Lung (tissue), 12 donors: Measurements from ENCODE around the gene POU5F1. TPM values are rescaled to one million over a fixed set of nuclear protein-coding genes. Genes with fewer than 3 reads are reported as not detected.

Experiments used
- ATAC-seq: fragments of 200-7000 bp; cut with Tn5 transposase; one replicate; pipeline ENCODE4 v1.9.1; 2020; ENCODE audit warnings: moderate number of reproducible peaks; ENCODE audit not compliant: insufficient read depth, low FRiP score
- DNase-seq, 3 donors: peaks; one replicate each; pipeline ENCODE4 v3.0.0-alpha.2; 2013 to 2017
- H3K27ac ChIP-seq, 2 donors: one replicate each; pipeline ENCODE4 v1.5.1; 2013; ENCODE audit warnings: mild to moderate bottlenecking in 2 of 2, moderate library complexity in 2 of 2, control low read depth in 1 of 2, inconsistent platforms in 1 of 2, low read depth in 1 of 2, low read length in 1 of 2
- H3K27me3 ChIP-seq, 3 donors: one replicate each; pipeline ENCODE4 v1.5.1; 2013; ENCODE audit warnings: low read length in 2 of 3; ENCODE audit not compliant: control insufficient read depth in 3 of 3, insufficient read depth in 3 of 3
- H3K36me3 ChIP-seq, 4 donors: one replicate each; pipeline ENCODE4 v1.5.1; 2013; ENCODE audit warnings: low read length in 4 of 4, mild to moderate bottlenecking in 1 of 4, moderate library complexity in 1 of 4; ENCODE audit not compliant: control insufficient read depth in 4 of 4, insufficient read depth in 4 of 4
- H3K4me1 ChIP-seq, 5 donors: one replicate each; pipeline ENCODE4 v1.5.1; 2013; ENCODE audit warnings: low read length in 5 of 5, mild to moderate bottlenecking in 2 of 5, moderate library complexity in 1 of 5; ENCODE audit not compliant: control insufficient read depth in 5 of 5, insufficient read depth in 5 of 5
- H3K4me3 ChIP-seq: one replicate; pipeline ENCODE4 v1.5.1; 2013; ENCODE audit warnings: mild to moderate bottlenecking, control low read depth, moderate library complexity
- H3K9ac ChIP-seq, 2 donors: one replicate each; pipeline ENCODE4 v1.5.1; 2013; ENCODE audit warnings: low read length in 2 of 2, control low read depth in 1 of 2; ENCODE audit not compliant: insufficient read depth in 1 of 2
- H3K9me3 ChIP-seq, 4 donors: one replicate each; pipeline ENCODE4 v1.5.1; 2013; ENCODE audit warnings: low read length in 3 of 4, mild to moderate bottlenecking in 1 of 4, moderate library complexity in 1 of 4; ENCODE audit not compliant: control insufficient read depth in 4 of 4, insufficient read depth in 3 of 4
- WGBS, 2 donors: extraction: QIAGEN DNeasy Blood & Tissue Kit; methylation state at CpG; one replicate each; pipeline ENCODE4 v1.1.7; 2013; 5-methylcytosine and 5-hydroxymethylcytosine counted together
- polyA plus RNA-seq, 2 donors: library from polyadenylated mRNA; stranded (reverse); fragments of 200-250 nt; gene quantifications; one replicate each; pipeline ENCODE4 v1.2.1, GENCODE V29; 2013
- total RNA-seq, 2 donors: library from RNA; depleted of rRNA in 1 of 2; stranded (reverse); fragments of >200 nt in 1 of 2; gene quantifications; one replicate each; pipeline ENCODE4 v1.2.1, GENCODE V29; 2014 to 2021
- TF ChIP-seq, protein P1 (sequence below): IDR thresholded peaks from 2 replicates; pipeline ENCODE4 v1.5.1; 2012; ENCODE audit warnings: mild to moderate bottlenecking; ENCODE audit errors: control extremely low read depth, extremely low read depth
- donor health status: control.
- donor health status: control.
- donor health status: Bipolar disorder and iron deficiency.
- donor health status: healthy.
- donor health status: DM: yes; HTN: yes; CAD: no.

POU5F1 gene
- total and polyA plus RNA-seq, 4 donors, result 1.5 to 19.5 (median 2.4) TPM

DNA sequence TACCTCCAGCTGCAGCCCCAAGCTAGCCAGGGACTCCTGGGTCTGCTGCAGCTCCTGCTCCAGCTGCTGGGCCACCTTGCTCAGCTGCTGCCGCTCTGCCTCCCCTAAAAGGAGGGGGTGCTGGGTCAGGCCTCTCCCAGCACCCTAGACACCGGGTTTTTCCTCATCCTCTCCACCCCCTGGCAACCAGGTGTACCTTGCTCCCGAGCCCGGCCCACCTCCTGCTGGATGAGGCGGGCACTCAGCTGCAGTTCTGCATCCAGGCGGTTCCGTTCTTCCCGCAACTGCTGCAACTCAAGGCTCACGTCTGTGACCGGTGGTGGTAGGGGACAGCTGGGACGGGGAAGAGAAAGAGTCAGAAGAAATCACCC lies 25.5 kb downstream of the POU5F1 start:
- WGBS, 2 donors, result 78 to 88% methylated on average over 11 of the region's 11 CpGs
- Histone ChIP-seq H3K9ac (no peak overlapping the region), H3K4me3 (no peak overlapping the region), H3K27me3 (no peaks in the 10 kb centered on the region), H3K9me3 (no peaks in the 10 kb centered on the region), H3K4me1 (no peaks in the 10 kb centered on the region), H3K27ac (no peak overlapping the region), H3K36me3 (peaks cover 0 to 16% (median 4%) of the 10 kb centered on the region in 4 donors)
- TF ChIP-seq, protein P1, sequence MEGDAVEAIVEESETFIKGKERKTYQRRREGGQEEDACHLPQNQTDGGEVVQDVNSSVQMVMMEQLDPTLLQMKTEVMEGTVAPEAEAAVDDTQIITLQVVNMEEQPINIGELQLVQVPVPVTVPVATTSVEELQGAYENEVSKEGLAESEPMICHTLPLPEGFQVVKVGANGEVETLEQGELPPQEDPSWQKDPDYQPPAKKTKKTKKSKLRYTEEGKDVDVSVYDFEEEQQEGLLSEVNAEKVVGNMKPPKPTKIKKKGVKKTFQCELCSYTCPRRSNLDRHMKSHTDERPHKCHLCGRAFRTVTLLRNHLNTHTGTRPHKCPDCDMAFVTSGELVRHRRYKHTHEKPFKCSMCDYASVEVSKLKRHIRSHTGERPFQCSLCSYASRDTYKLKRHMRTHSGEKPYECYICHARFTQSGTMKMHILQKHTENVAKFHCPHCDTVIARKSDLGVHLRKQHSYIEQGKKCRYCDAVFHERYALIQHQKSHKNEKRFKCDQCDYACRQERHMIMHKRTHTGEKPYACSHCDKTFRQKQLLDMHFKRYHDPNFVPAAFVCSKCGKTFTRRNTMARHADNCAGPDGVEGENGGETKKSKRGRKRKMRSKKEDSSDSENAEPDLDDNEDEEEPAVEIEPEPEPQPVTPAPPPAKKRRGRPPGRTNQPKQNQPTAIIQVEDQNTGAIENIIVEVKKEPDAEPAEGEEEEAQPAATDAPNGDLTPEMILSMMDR, result no peak
- ATAC-seq, result no peak
- DNase-seq, result no peak

DNA sequence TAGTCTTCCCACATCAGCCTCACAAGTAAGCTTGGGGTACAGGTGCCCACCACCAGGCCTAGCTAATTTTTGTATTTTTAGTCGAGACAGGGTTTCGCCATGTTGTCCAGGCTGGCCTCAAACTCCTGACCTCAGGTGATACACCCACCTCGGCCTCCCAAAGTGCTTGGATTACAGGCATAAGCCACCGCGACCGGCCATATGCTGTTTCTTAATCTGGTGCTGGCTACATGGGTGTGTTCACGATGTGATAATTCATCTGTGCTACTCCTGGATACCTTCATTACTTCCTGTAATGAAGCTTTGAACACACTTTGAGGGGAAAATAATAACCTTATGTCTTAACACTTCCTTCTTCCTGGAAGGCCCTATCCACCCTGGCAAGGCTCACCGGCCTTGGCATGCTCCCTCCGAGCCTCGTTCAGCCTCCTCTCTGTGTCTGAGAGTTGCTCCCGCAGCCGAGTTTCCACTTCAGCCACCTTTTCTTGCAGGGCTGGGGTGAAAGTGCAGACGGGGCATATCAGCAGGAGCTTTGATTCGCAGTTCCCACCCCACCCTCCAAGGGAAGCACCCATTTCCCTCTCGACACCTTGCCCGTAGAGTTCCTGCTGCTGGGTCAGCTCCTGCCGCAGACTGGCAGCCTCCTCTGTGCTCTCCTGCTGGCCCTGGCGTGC lies 26.0 kb downstream of the POU5F1 start:
- H3K9me3 ChIP-seq, result no peaks in the 10 kb centered on the region
- DNase-seq (no peak), ATAC-seq (no peak)
- WGBS, 2 donors, result 82 to 91% methylated on average over 18 of the region's 18 CpGs
- H3K4me1 ChIP-seq, result peaks cover 0 to 5% (median 0%) of the 10 kb centered on the region in 5 donors
- no peak overlapping the region for H3K4me3 ChIP-seq
- H3K27ac ChIP-seq, result no peak overlapping the region
- H3K9ac ChIP-seq, result no peak overlapping the region
- TF ChIP-seq, protein P1, result no peak
- peaks cover 0 to 14% (median 2%) of the 10 kb centered on the region in 4 donors for H3K36me3 ChIP-seq
- H3K27me3 ChIP-seq, result no peaks in the 10 kb centered on the region

DNA sequence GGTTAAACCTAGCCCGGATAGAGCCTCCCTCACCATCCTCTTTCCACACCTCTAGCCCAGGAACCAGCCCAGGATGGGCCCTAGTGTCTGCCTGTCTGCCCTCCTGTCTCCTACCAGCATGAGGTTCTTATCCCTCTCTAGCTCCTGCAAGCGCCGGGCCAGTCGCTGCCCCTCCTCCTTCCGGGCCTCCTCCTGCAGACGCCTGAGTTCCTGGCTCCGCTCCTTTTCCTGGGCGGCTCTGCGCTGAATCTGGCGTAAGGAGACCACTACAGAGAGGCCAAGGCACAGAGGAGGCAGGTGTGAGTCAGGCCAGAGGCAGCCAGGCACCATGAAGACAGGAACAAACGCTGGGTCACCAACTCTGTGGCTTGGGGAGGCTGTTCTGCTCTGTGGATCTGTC lies 27.3 kb downstream of the POU5F1 start:
- peaks cover 0 to 10% (median 0%) of the 10 kb centered on the region in 5 donors for H3K4me1 ChIP-seq
- TF ChIP-seq, protein P1, result no peak
- no peak overlapping the region for H3K27ac ChIP-seq
- no peak overlapping the region for H3K4me3 ChIP-seq
- DNase-seq (peak in 1 of 3 donors; percentile 49), ATAC-seq (no peak)
- H3K9me3 ChIP-seq, result no peaks in the 10 kb centered on the region
- no peaks in the 10 kb centered on the region for H3K27me3 ChIP-seq
- peaks cover 0 to 14% (median 2%) of the 10 kb centered on the region in 4 donors for H3K36me3 ChIP-seq
- no peak overlapping the region for H3K9ac ChIP-seq
- WGBS, 2 donors, result 57 to 76% methylated on average over 11 of the region's 11 CpGs
